B cell (primary cell): ENCODE measurements around the gene CANT1. TPM values are rescaled to one million over a fixed set of nuclear protein-coding genes. Genes with fewer than 3 reads are reported as not detected.

Source experiments
- ATAC-seq: fragments of 200-7000 bp; cut with Tn5 transposase; one replicate; pipeline ENCODE4 v1.10.0; 2021; ENCODE audit warnings: low read depth, mild to moderate bottlenecking, moderate number of reproducible peaks, moderate library complexity
- CTCF ChIA-PET: fragments of 350-600 bp; sonication (Branson Sonifier 250); formaldehyde crosslinking; loops from one replicate; lab custom pipeline; 2021; ENCODE audit warnings: antibody characterized with exemption, inconsistent platforms; lab: Charles Lee
- POLR2A ChIA-PET: fragments of 350-600 bp; sonication (Branson Sonifier 250); formaldehyde crosslinking; loops from one replicate; lab custom pipeline; 2021; ENCODE audit warnings: antibody characterized with exemption; lab: Charles Lee
- DNase-seq: peaks from one replicate; pipeline ENCODE4 v3.0.0; 2013
- H2AFZ ChIP-seq: 2 replicates; pipeline ENCODE4 v1.6.1; 2012; ENCODE audit warnings: mild to moderate bottlenecking, low read depth, low read length; ENCODE audit not compliant: insufficient read depth, poor library complexity, severe bottlenecking
- H3K27ac ChIP-seq, 2 donors: 1 replicate in 1 of 2; 2 replicates in 1 of 2; pipeline ENCODE4 v1.5.1; 2012 to 2013; ENCODE audit warnings: low read length in 2 of 2, mild to moderate bottlenecking in 2 of 2, moderate library complexity in 1 of 2
- H3K27me3 ChIP-seq, 4 experiments: fragments of 200-600 bp in 1 of 4; sonication (generic) in 1 of 4; replicated peaks in 1 of 4; 1 replicate in 2 of 4; 2 replicates in 2 of 4; pipeline versions ENCODE4 v1.6.1 to v1.7.0; 2013 to 2016; ENCODE audit warnings: low read length in 3 of 4, mild to moderate bottlenecking in 2 of 4, mixed read lengths in 1 of 4, moderate library complexity in 1 of 4; ENCODE audit not compliant: insufficient read depth in 4 of 4, control insufficient read depth in 3 of 4; ENCODE audit errors: control extremely low read depth in 1 of 4
- H3K36me3 ChIP-seq, 2 experiments: replicated peaks in 1 of 2; 1 replicate in 1 of 2; 2 replicates in 1 of 2; pipeline versions ENCODE4 v1.6.1 to v1.7.1; 2013; ENCODE audit warnings: low read length in 1 of 2; ENCODE audit not compliant: insufficient read depth in 2 of 2, control insufficient read depth in 1 of 2; ENCODE audit errors: control extremely low read depth in 1 of 2, extremely low read depth in 1 of 2
- H3K4me1 ChIP-seq, 2 donors: fragments of 200-600 bp in 1 of 2; sonication (generic) in 1 of 2; 1 replicate in 1 of 2; 2 replicates in 1 of 2; pipeline versions ENCODE4 v1.5.1 to v1.6.1; 2013 to 2017; ENCODE audit warnings: low read length in 2 of 2; ENCODE audit not compliant: control insufficient read depth in 2 of 2, insufficient read depth in 2 of 2
- H3K4me2 ChIP-seq: replicated peaks from 2 replicates; pipeline ENCODE3; 2012; ENCODE audit warnings: mild to moderate bottlenecking, low read depth, low read length; ENCODE audit not compliant: poor library complexity, severe bottlenecking
- H3K4me3 ChIP-seq, 5 experiments: fragments of 200-600 bp in 1 of 5; sonication (generic) in 1 of 5; 1 replicate in 3 of 5; 2 replicates in 2 of 5; pipeline versions ENCODE4 v1.5.1 to v1.7.0; 2011 to 2016; ENCODE audit warnings: low read length in 4 of 5, mild to moderate bottlenecking in 4 of 5, low read depth in 2 of 5, control low read depth in 1 of 5, moderate library complexity in 1 of 5; ENCODE audit not compliant: insufficient read depth in 1 of 5; ENCODE audit errors: control extremely low read depth in 1 of 5, extremely low read depth in 1 of 5
- H3K79me2 ChIP-seq: fragments of 200-600 bp; sonication (generic); one replicate; pipeline ENCODE4 v1.6.0; 2016; ENCODE audit warnings: low read length; ENCODE audit not compliant: control insufficient read depth, insufficient read depth
- H3K9ac ChIP-seq: fragments of 200-600 bp; sonication (generic); 2 replicates; pipeline ENCODE4 v1.6.1; 2017; ENCODE audit warnings: mild to moderate bottlenecking, low read length, moderate library complexity
- H3K9me3 ChIP-seq, 3 donors: one replicate each; pipeline versions ENCODE4 v1.6.1 to v1.7.1; 2013; ENCODE audit warnings: low read length in 2 of 3; ENCODE audit not compliant: control insufficient read depth in 2 of 3, insufficient read depth in 1 of 3; ENCODE audit errors: control extremely low read depth in 1 of 3
- H4K20me1 ChIP-seq: 2 replicates; pipeline ENCODE4 v1.6.0; 2012; ENCODE audit warnings: mild to moderate bottlenecking, low read length; ENCODE audit not compliant: insufficient read depth, control insufficient read depth, poor library complexity, severe bottlenecking
- H3K27ac Mint-ChIP-seq: one replicate; pipeline ENCODE4 v1.8.0; 2021; ENCODE audit warnings: mixed read lengths
- H3K27me3 Mint-ChIP-seq: one replicate; pipeline ENCODE4 v1.8.0; 2021; ENCODE audit warnings: mixed read lengths
- H3K4me1 Mint-ChIP-seq: one replicate; pipeline ENCODE4 v1.8.0; 2021; ENCODE audit warnings: mixed read lengths
- H3K4me3 Mint-ChIP-seq: one replicate; pipeline ENCODE4 v1.8.0; 2021; ENCODE audit warnings: mixed read lengths
- H3K9me3 Mint-ChIP-seq: one replicate; pipeline ENCODE4 v1.8.0; 2022; ENCODE audit warnings: mixed read lengths; ENCODE audit not compliant: insufficient read depth
- EZH2 ChIP-seq: IDR thresholded peaks from 2 replicates; pipeline ENCODE4 v1.6.1; 2012; ENCODE audit warnings: borderline replicate concordance, low read depth, mild to moderate bottlenecking, moderate library complexity, low read length; ENCODE audit not compliant: insufficient read depth, poor library complexity, severe bottlenecking
- WGBS: methylation state at CpG from one replicate; pipeline ENCODE4 v1.1.5; 2013; ENCODE audit warnings: missing lambda C conversion rate; ENCODE audit not compliant: insufficient coverage; 5-methylcytosine and 5-hydroxymethylcytosine counted together
- intact Hi-C: fragments of 100-400 bp; cut with micrococcal nuclease; formaldehyde crosslinking; loops from one replicate; pipeline ENCODE4 v1.10.0; 2022
- polyA plus RNA-seq: library from polyadenylated mRNA; depleted of rRNA; stranded (reverse); fragments of >200 nt; gene quantifications from 2 replicates; pipeline ENCODE4 v1.2.3, GENCODE V29; 2012
- total RNA-seq, 2 donors: library from RNA; stranded (reverse); fragments of 120-200 nt in 1 of 2; gene quantifications; 1 replicate in 1 of 2; 2 replicates in 1 of 2; pipeline versions ENCODE4 v1.2.3 to v1.2.4, GENCODE V29; 2013 to 2022
- TF ChIP-seq, protein P1 (sequence below): fragments of 200-600 bp; IDR thresholded peaks from one replicate; pipeline ENCODE4 v1.8.0; 2022; ENCODE audit warnings: antibody characterized with exemption, mild to moderate bottlenecking

Gene CANT1
- total and polyA plus RNA-seq, 2 donors (not counting 1 experiment from before 2014, with no cell fraction given): 17.3 to 44.2 TPM

DNA sequence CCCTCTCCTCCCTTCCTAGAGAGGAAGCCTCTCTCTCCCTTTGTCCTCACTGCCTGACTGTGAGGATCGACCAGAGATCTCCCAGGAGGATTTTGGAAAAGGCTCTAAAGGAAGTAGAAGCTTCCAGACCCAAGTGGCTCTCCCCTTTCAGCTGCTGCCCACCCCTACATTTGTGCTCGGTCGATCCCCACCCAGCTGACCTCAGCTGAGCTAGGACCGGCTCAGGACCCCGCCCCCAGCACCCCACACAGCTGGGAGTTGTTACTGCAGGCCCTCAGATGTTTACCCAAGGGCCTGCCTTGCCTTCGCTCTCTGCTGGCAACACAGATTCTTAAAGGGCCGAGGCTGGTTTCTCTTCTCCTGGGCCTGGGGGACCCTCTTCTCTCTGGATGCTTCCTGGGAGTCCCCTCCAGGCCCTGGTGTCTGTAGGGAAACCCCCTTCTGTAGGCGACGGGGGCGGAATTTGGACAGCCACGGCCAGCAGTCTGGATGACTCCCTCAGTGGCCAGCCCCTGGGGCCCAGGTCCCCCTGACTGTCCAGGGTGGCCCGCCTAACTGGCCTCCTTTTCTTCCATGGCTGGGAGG lies 57.5 kb downstream of the CANT1 start:
- 68% methylated on average over 11 of the region's 12 CpGs for WGBS
- Histone ChIP-seq H3K4me3 (no peak overlapping the region), H3K27me3 (peaks cover 0 to 13% (median 0%) of the 10 kb centered on the region in 4 experiments), H3K4me2 (no peak overlapping the region), H3K9me3 (peaks cover 0 to 30% (median 17%) of the 10 kb centered on the region in 3 donors), H3K79me2 (no peaks in the 10 kb centered on the region), H4K20me1 (no peaks in the 10 kb centered on the region), H3K27ac (no peak overlapping the region), H3K9ac (no peak overlapping the region), H3K4me1 (no peaks in the 10 kb centered on the region), H3K36me3 (no peaks in the 10 kb centered on the region), H2AFZ (no peak overlapping the region)
- ChIA-PET CTCF (interaction anchor here (1.0 kb wide), 1 partner anchor 12 kb away, joined by 3 read pairs; no protein-coding TSS in a partner anchor), POLR2A (no interaction called here)
- Mint-ChIP-seq H3K4me3 (no peak overlapping the region), H3K27ac (no peak overlapping the region), H3K9me3 (peaks cover 1% of the 10 kb centered on the region), H3K27me3 (peaks cover 10% of the 10 kb centered on the region), H3K4me1 (peaks cover under 1% of the 10 kb centered on the region)
- intact Hi-C loops: no loop called here
- ATAC-seq: no peak
- no peak for DNase-seq
- TF ChIP-seq, protein P1, sequence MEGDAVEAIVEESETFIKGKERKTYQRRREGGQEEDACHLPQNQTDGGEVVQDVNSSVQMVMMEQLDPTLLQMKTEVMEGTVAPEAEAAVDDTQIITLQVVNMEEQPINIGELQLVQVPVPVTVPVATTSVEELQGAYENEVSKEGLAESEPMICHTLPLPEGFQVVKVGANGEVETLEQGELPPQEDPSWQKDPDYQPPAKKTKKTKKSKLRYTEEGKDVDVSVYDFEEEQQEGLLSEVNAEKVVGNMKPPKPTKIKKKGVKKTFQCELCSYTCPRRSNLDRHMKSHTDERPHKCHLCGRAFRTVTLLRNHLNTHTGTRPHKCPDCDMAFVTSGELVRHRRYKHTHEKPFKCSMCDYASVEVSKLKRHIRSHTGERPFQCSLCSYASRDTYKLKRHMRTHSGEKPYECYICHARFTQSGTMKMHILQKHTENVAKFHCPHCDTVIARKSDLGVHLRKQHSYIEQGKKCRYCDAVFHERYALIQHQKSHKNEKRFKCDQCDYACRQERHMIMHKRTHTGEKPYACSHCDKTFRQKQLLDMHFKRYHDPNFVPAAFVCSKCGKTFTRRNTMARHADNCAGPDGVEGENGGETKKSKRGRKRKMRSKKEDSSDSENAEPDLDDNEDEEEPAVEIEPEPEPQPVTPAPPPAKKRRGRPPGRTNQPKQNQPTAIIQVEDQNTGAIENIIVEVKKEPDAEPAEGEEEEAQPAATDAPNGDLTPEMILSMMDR: no peak
- no peak for TF ChIP-seq EZH2

DNA sequence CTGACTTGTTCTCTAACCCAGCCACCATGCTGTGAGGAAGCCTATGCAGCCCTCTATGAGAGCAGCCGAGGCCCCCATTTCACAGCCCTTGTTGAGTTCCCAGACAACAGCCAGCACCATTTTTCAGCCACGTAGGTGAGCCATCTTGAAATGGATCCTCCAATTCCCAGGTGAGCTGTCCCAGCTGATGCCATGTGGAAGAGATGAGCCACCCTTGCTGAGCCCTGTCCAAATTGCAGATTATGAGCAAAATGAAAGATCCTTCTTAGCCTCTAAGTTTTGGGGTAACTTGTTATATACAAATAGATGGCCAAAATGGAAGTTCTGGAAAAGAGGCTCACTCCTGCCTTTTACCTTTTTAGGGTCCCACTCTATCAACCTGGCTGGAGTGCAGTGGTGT lies 58.7 kb downstream of the CANT1 start:
- ChIA-PET POLR2A (interaction anchor here (1.4 kb wide), 1 partner anchor 9 kb away, joined by 7 read pairs; no protein-coding TSS in a partner anchor), CTCF (interaction anchor here (1.0 kb wide), 1 partner anchor 13 kb away, joined by 3 read pairs; no protein-coding TSS in a partner anchor)
- H3K79me2 ChIP-seq: no peaks in the 10 kb centered on the region
- no peak for TF ChIP-seq EZH2
- TF ChIP-seq, protein P1: no peak
- Mint-ChIP-seq H3K4me1 (peaks cover 12% of the 10 kb centered on the region), H3K27ac (no peak overlapping the region), H3K4me3 (no peak overlapping the region), H3K27me3 (peaks cover 13% of the 10 kb centered on the region), H3K9me3 (peaks cover 1% of the 10 kb centered on the region)
- H4K20me1 ChIP-seq: no peaks in the 10 kb centered on the region
- intact Hi-C loops: no loop called here
- ATAC-seq: no peak
- H3K4me2 ChIP-seq: no peak overlapping the region
- no peak overlapping the region for H2AFZ ChIP-seq
- H3K4me1 ChIP-seq: peaks cover 0 to 11% of the 10 kb centered on the region in 2 donors
- no CpG with 5 or more reads among the region's 2 CpGs for WGBS
- no peaks in the 10 kb centered on the region for H3K36me3 ChIP-seq
- H3K9me3 ChIP-seq: peaks cover 0 to 30% (median 17%) of the 10 kb centered on the region in 3 donors
- H3K9ac ChIP-seq: no peak overlapping the region
- H3K27me3 ChIP-seq: peaks cover 0 to 13% (median 1%) of the 10 kb centered on the region in 4 experiments
- H3K4me3 ChIP-seq: no peak overlapping the region
- H3K27ac ChIP-seq: no peak overlapping the region
- DNase-seq: no peak
